DND-41 (cell line): ENCODE data around the gene KRTAP1-1.

Source experiments
- CTCF ChIP-seq: IDR thresholded peaks from 2 replicates; pipeline ENCODE4 v1.5.1; 2012; ENCODE audit warnings: borderline replicate concordance, low read length, moderate library complexity, mild to moderate bottlenecking; ENCODE audit not compliant: poor library complexity, severe bottlenecking; ENCODE audit errors: extremely low read depth
- EZH2 ChIP-seq: IDR thresholded peaks from 3 replicates; pipeline ENCODE4 v1.6.1; 2012; ENCODE audit warnings: borderline replicate concordance, low read depth, mild to moderate bottlenecking, moderate library complexity, low read length, inconsistent platforms; ENCODE audit not compliant: severe bottlenecking

DNA sequence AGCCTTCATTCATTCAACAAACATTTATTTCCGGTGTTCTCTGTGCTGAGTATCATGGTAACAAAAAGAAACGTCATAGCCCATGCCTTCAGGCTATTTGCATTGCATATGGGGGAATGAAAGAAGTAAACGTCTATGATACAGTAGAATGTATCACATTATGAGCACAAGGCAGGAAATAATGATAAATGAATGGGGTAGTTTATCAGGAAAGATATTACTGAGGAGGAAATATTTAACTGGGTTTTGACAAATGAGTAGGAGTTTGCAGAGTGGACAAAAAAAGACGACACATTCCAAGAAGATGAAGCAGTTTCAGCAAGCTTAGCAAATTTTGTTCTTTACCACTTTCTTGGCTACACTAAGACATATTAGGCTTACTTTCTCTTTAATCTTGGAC is 41.4 kb upstream of the KRTAP1-1 start:
- TF ChIP-seq CTCF (no peak), EZH2 (no peak)
